HL-60 (cell line): ENCODE results near the gene ITGB1.

Source experiments
- DNase-seq, 2 experiments: peaks; one replicate each; pipeline ENCODE4 v3.0.0-alpha.2; 2010 to 2020; ENCODE audit warnings: low read depth in 1 of 2, low spot score in 1 of 2
- H3K27ac ChIP-seq: fragments of 250-450 bp; sonication (Bioruptor Pico); replicated peaks from 2 replicates; pipeline ENCODE4 v1.5.1; 2020; ENCODE audit warnings: mild to moderate bottlenecking, moderate library complexity
- H3K27me3 ChIP-seq: fragments of 250-450 bp; sonication (Bioruptor Pico); 2 replicates; pipeline ENCODE4 v1.5.1; 2021; ENCODE audit warnings: mild to moderate bottlenecking, moderate library complexity; ENCODE audit not compliant: insufficient read depth, poor library complexity, severe bottlenecking
- H3K4me3 ChIP-seq: replicated peaks from 2 replicates; pipeline ENCODE4 v1.5.1; 2011; ENCODE audit warnings: mild to moderate bottlenecking, control low read depth, low read length; ENCODE audit not compliant: insufficient read depth
- GABPA ChIP-seq: IDR thresholded peaks from 2 replicates; pipeline ENCODE4 v1.6.1; 2012; ENCODE audit warnings: low read depth
- POLR2AphosphoS5 ChIP-seq: IDR thresholded peaks from 2 replicates; pipeline ENCODE4 v1.6.1; 2012; ENCODE audit warnings: low read depth
- SPI1 ChIP-seq: IDR thresholded peaks from 2 replicates; pipeline ENCODE4 v1.6.1; 2012; ENCODE audit warnings: low read depth, mild to moderate bottlenecking, borderline replicate concordance
- TF ChIP-seq, protein P1 (sequence below): IDR thresholded peaks from one replicate; pipeline ENCODE4 v1.5.1; 2011; ENCODE audit warnings: low read length, control low read depth, inconsistent platforms; ENCODE audit not compliant: insufficient read depth
- TF ChIP-seq, protein P2 (sequence below): IDR thresholded peaks from 2 replicates; pipeline ENCODE4 v1.6.1; 2012; ENCODE audit warnings: low read depth; ENCODE audit not compliant: insufficient replicate concordance

ITGB1 gene

DNA sequence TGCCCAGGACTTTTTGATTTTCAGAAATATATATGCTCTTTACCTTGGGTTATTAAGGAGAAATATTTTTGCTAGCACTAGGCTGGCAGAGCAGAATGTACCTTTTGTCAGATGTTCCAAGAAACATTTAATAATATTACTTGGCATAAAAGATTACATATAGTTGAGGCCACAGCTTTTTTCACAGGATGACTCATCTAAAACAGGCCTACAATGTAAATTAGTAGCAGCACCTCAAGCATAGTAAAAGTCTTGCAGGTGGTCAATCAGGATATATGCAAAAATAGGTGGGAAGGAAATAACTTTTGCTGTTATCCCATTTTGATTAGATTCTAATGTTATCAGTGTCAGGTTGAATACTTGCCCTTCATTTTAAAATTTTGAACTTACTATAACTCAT lies 14.9 kb upstream of the ITGB1 start:
- Histone ChIP-seq H3K27me3 (no peaks in the 10 kb centered on the region), H3K27ac (no peak overlapping the region), H3K4me3 (no peak overlapping the region)
- TF ChIP-seq POLR2AphosphoS5 (no peak), SPI1 (no peak), GABPA (no peak)
- TF ChIP-seq, protein P1, sequence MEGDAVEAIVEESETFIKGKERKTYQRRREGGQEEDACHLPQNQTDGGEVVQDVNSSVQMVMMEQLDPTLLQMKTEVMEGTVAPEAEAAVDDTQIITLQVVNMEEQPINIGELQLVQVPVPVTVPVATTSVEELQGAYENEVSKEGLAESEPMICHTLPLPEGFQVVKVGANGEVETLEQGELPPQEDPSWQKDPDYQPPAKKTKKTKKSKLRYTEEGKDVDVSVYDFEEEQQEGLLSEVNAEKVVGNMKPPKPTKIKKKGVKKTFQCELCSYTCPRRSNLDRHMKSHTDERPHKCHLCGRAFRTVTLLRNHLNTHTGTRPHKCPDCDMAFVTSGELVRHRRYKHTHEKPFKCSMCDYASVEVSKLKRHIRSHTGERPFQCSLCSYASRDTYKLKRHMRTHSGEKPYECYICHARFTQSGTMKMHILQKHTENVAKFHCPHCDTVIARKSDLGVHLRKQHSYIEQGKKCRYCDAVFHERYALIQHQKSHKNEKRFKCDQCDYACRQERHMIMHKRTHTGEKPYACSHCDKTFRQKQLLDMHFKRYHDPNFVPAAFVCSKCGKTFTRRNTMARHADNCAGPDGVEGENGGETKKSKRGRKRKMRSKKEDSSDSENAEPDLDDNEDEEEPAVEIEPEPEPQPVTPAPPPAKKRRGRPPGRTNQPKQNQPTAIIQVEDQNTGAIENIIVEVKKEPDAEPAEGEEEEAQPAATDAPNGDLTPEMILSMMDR: no peak
- TF ChIP-seq, protein P2, sequence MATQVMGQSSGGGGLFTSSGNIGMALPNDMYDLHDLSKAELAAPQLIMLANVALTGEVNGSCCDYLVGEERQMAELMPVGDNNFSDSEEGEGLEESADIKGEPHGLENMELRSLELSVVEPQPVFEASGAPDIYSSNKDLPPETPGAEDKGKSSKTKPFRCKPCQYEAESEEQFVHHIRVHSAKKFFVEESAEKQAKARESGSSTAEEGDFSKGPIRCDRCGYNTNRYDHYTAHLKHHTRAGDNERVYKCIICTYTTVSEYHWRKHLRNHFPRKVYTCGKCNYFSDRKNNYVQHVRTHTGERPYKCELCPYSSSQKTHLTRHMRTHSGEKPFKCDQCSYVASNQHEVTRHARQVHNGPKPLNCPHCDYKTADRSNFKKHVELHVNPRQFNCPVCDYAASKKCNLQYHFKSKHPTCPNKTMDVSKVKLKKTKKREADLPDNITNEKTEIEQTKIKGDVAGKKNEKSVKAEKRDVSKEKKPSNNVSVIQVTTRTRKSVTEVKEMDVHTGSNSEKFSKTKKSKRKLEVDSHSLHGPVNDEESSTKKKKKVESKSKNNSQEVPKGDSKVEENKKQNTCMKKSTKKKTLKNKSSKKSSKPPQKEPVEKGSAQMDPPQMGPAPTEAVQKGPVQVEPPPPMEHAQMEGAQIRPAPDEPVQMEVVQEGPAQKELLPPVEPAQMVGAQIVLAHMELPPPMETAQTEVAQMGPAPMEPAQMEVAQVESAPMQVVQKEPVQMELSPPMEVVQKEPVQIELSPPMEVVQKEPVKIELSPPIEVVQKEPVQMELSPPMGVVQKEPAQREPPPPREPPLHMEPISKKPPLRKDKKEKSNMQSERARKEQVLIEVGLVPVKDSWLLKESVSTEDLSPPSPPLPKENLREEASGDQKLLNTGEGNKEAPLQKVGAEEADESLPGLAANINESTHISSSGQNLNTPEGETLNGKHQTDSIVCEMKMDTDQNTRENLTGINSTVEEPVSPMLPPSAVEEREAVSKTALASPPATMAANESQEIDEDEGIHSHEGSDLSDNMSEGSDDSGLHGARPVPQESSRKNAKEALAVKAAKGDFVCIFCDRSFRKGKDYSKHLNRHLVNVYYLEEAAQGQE: no peak
- DNase-seq: no peak

DNA sequence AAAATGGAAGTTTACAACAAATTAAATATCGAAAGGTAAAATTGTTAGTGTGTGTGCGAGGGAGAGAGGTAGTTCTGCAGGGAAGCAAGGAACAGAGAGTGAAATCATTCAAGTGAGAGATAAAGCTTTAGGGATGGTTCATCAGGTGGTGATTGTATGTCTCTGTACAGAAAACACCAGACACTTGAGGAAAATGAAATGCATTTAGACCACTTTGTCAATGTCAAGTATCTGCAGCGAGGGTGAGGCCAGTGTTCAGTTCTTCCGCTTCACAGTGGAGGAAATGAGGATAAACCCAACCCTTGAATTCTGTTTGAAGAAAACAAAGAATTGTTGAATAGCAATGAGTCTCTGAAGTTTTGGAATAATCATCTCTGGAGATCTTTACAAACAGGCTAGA lies 14.4 kb upstream of the ITGB1 start:
- DNase-seq: no peak
- no peak for TF ChIP-seq GABPA
- TF ChIP-seq, protein P2: no peak
- no peak for TF ChIP-seq SPI1
- TF ChIP-seq, protein P1: no peak
- TF ChIP-seq POLR2AphosphoS5: no peak
- Histone ChIP-seq H3K27me3 (no peaks in the 10 kb centered on the region), H3K27ac (no peak overlapping the region), H3K4me3 (no peak overlapping the region)

DNA sequence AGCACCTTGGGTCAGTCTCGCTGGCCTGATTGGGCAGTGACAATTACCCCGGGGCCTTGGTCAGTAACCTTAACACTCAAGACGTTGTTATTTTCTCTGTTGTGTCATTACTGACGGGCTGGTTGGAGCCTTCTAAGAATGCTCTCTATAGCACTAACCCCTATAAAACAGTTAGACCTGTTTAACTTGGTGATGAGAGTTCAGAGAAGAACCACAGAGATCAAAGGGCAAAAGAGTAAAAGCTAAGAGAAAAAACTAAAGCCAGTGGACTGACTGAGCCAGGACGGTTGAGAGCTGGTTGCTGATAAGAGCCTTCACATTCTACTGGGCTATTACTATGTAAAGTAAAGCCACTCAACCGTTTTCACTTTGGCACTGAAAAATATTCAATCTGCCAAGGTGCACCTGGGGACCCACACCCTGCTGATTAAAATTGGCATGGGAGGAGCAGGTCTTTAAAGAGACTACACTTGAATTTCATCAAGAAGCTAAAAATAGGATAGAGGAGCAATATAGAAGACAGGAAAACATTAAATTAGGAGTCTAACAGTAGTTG lies 13.6 kb upstream of the ITGB1 start:
- Histone ChIP-seq H3K4me3 (no peak overlapping the region), H3K27ac (no peak overlapping the region), H3K27me3 (no peaks in the 10 kb centered on the region)
- TF ChIP-seq POLR2AphosphoS5: no peak
- TF ChIP-seq, protein P1: no peak
- TF ChIP-seq, protein P2: no peak
- no peak for TF ChIP-seq GABPA
- no peak for TF ChIP-seq SPI1
- DNase-seq: no peak
